KBM-7 (cell line): ENCODE data around the gene RNASEL.

Source experiments
- DNase-seq: peaks from one replicate; pipeline ENCODE4 v3.0.0-alpha.2; 2015
- in situ Hi-C: fragments of 300-500 bp; cut with MboI; formaldehyde crosslinking; loops from 2 replicates; pipeline ENCODE4 v1.14.3; 2020; ENCODE audit warnings: low sequenced_read_pairs, low pct_unique_long_range_greater_than_20kb, mixed read lengths

The RNASEL gene

GRCh38 chr1:182603646-182604174 is 14.7 kb upstream of the RNASEL start:
- in situ Hi-C loops, result loop anchor here (10.0 kb wide), 1 partner anchor 181 kb away; the partner anchor contains the start of gene NPL
- no peak for DNase-seq

DNA sequence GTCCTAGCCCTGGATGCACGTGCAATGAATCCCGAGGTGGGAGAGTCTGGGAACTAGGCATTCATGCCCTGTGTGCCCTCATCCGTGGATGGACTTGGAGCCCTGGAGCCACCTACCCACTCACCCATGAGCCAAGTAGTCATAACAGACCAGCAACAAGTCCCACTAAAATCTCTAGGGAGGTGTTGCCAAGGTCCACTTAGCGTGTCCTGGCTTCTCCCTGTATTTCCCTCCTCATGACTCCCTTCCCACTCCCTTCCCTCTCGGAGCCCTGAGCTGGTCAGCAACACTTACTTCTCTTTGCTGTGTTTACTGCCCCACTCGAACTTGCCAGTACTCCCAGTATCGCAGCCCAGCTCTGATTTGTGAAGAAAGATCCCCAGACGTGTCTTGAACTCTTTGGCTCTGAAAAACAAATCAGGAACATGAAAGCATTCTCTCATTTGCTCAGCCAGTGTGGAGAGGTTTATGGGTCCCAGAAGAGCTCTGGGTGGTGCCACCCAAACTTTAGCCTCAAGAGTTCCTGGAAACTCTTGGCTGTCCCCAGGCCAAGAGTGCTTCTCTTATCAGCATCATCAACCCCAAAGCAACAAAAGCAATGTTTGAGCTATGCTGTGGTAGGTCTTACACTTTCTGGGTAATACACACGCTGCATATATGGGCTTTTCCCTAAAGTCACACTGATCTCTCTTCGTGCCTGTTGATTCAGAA is 14.0 kb upstream of the RNASEL start:
- DNase-seq, result no peak
- in situ Hi-C loops, result loop anchor here (10.0 kb wide), 1 partner anchor 182 kb away; the partner anchor contains the start of gene NPL

GRCh38 chr1:182601913-182602312 is 12.9 kb upstream of the RNASEL start:
- DNase-seq, result no peak
- in situ Hi-C loops, result loop anchor here (10.0 kb wide), 1 partner anchor 183 kb away; the partner anchor contains the start of gene NPL

GRCh38 chr1:182601416-182601786 is 12.3 kb upstream of the RNASEL start:
- in situ Hi-C loops, result loop anchor here (10.0 kb wide), 1 partner anchor 183 kb away; the partner anchor contains the start of gene NPL
- peak; percentile 63 for DNase-seq

DNA sequence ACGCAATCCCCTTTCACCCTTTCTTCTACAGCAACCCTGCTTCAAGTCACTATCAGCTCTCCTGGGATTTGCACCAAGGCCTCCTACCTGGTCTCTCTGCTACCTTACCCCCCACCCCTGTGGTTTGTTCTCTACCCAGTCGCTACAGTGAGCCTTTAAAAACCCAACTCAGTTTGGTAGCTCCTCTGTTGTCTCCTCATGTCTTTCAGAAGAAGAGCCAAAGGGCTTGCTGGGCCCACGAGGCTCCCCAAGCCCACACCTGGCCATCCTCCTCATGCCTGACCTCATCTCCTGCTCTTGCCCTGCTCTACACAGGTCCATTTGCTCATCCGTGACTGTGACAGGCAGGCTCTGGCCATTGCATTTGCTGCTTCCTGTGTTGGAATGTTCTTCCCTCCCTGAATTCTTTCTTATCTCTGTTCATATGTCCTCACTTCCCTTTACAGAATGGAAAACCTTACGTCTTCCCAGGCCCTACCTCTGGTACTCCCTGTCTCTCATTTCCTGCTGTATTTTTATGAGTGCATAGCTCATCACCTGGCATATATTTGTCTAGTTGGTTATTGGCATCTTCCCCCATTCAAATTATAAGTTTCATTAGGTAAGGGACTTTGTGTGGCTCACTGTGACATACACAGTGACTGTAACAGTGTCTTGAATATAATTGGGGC is 11.8 kb upstream of the RNASEL start:
- in situ Hi-C loops, result loop anchor here (10.0 kb wide), 1 partner anchor 184 kb away; the partner anchor contains the start of gene NPL
- no peak for DNase-seq

DNA sequence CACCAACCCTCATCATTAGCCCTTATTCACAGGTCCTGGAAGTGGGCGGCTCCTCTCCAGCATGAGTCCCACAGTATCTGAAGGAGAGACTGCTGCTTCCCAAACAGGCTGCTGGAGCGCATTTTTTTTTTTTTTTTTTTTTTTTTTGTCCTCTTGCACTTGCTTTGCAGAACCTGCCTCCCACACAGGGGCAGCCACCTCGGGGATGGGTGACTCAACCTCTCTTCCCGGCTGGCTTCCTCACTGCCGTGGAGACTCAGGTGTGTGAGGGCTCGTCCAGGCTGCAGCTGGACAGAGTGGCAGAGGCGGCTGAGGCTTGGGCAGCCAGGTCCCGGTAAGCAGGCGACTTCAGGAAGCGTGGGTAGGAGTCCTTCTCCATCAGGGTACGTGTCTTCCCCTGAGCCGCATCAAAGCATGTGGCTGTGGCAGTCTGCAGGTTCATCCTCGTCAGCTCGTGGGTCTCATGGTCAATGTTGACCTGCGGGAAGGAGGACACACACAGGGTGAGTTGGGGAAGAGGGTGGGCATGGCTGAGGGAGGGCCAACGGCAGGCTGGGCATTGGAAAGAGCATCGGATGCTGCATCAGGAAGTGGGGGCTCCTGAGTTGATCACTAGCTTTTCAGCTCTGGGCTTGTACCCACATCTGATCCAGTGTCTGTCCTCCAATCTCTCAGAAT is 11.1 kb upstream of the RNASEL start:
- no peak for DNase-seq
- in situ Hi-C loops, result loop anchor here (10.0 kb wide), 1 partner anchor 185 kb away; the partner anchor contains the start of gene NPL

GRCh38 chr1:182599339-182599738 is 10.3 kb upstream of the RNASEL start:
- in situ Hi-C loops, result no loop called here
- no peak for DNase-seq

DNA sequence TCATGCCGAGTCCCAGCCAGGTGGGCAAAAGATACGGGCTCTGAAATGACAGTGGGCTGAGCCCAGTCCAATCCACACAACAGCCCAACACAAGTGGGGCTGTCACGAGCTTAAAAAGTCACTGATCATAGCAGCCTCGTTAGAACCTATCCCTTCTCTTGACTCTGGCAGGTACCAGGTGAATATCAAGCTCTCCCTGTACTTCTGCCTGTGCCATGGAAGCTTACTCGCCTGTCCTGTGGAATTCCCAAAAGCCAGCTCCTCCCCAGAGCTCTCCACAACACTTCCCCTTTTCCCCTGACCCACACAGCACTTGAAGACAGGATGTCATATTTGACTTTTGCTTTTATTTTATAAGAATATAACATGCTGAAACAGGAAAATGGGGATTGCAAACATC is 9.2 kb upstream of the RNASEL start:
- in situ Hi-C loops, result no loop called here

GRCh38 chr1:182596934-182597333 is 7.9 kb upstream of the RNASEL start:
- in situ Hi-C loops, result no loop called here

More for the DNA sequence above, 9.2 kb upstream of the RNASEL start:
- no peak for DNase-seq

GRCh38 chr1:182595641-182596240 is 6.7 kb upstream of the RNASEL start:
- in situ Hi-C loops, result no loop called here
- DNase-seq, result peak; percentile 59

More at GRCh38 chr1:182596934-182597333, 7.9 kb upstream of the RNASEL start:
- no peak for DNase-seq

- no peak for DNase-seq
- in situ Hi-C loops, result no loop called here
These were observed 875 bp upstream of the RNASEL start for GRCh38 chr1:182589931-182590330.

DNA sequence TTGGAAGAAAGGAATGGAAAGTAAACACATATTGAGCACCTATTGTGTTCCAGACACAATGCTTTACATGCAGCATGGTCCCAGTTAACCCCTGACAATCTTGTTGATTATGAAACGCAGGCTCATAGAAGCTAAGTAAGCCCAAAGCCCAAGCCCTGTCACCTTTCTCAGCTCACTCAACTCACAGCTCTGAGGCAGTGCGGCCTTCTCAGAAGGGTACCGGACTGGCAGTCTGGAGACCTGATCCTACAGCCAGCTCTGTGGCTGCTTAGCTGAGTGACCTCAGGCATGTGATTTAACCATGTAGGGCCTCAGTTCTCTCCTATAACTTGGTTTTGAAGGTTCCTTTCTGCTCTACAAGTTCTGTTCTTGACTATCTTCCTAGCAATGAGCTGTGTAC is 464 bp upstream of the RNASEL start:
- in situ Hi-C loops, result no loop called here
- DNase-seq, result no peak

DNA sequence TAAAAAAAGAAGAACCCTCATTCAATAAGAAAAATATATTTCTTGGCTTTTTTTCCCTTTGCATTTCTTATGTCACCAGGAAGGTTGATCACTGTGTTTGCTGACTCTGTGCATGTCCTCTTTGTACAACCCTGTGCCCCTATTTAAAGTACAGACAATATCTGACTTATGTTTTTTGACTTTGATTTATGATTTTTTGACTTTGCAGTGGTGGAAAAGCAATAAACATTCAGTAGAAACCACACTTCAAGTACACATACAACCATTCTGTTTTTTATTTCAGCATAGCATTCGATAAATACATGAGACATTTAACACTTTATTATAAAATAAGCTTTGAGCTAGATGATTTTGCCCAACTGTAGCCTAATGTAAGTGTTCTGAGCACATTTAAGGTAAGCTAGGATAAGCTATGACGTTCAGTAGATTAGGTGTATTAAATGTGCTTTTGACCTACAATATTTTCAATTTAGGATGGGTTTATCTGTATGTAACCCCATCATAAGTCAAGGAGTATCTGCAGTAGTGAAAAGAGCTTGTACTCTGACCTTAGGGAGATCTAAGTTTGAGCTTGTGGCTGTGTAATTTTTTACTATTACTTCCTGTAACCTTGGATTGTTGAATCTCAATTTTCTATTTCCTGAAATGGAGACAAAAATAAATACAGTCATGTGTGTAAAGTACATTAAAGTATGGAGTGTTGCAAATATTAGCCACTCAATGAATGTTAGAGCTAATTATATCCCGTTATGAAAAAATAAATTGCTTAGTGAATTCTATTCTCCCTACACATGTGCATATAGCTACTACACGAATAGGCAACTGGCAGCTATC is 1.2 kb downstream of the RNASEL start:
- in situ Hi-C loops, result no loop called here
- no peak for DNase-seq

- DNase-seq, result no peak
- in situ Hi-C loops, result no loop called here
These were observed 2.0 kb downstream of the RNASEL start for GRCh38 chr1:182587093-182587492.

DNA sequence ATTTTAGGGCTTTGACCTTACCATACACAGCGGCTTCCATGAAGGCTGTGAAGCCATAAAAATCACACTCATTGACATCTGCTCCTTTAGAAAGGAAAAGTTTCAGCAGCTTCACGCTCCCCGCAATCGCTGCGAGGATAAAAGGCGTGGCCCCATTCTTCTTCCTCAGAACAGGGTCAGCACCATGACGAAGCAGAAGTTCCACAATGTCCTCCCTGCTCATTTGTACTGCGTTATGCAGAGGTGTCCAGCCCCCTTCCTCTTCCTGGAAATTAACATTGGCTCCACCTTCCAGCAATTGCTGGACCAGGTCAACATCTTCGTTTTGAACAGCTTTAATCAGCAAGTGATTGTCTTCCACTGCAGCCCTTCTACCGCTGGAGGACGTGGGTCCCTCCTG is 2.7 kb downstream of the RNASEL start:
- in situ Hi-C loops, result no loop called here
- DNase-seq, result no peak

- DNase-seq, result no peak
- in situ Hi-C loops, result no loop called here
These were observed 4.3 kb downstream of the RNASEL start for GRCh38 chr1:182584746-182585145.

GRCh38 chr1:182580736-182581135 is 8.3 kb downstream of the RNASEL start:
- in situ Hi-C loops, result no loop called here
- DNase-seq, result no peak

DNA sequence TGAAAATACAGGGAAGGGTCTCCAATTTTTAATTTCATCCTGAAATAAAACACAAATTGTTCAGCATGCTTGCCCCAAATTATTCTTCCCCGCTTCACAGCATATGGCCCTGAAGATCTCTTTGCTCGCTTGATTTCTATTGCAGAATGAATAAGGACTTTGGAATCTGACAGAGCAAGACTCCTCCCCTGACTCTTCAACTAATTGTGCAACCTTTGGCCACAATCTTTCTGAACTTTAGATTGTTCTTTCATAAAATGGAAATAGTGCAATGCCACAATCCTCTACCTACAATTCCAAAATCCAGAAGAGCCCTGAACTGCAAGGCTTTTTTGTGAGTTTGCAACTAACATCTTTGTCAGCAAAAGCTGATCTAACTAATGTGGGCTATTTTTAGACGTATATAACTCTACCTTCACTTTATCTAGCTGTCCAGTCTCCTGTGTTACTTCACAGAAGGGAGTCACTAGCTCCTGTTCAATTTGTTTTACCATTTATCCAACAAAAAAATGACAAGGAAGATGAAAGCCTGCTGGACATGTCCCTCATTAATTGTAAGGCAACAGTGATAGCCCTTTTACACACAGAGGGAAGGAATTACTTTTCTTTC is 13.4 kb downstream of the RNASEL start:
- in situ Hi-C loops, result no loop called here
- DNase-seq, result no peak
